Measurements from ENCODE around the gene ZNF607.
"Not testable (repeated sequence)": the region's sequence is repeated elsewhere in the genome, so short reads cannot be mapped to it uniquely, and the experiment has no call there.

The ZNF607 gene

DNA sequence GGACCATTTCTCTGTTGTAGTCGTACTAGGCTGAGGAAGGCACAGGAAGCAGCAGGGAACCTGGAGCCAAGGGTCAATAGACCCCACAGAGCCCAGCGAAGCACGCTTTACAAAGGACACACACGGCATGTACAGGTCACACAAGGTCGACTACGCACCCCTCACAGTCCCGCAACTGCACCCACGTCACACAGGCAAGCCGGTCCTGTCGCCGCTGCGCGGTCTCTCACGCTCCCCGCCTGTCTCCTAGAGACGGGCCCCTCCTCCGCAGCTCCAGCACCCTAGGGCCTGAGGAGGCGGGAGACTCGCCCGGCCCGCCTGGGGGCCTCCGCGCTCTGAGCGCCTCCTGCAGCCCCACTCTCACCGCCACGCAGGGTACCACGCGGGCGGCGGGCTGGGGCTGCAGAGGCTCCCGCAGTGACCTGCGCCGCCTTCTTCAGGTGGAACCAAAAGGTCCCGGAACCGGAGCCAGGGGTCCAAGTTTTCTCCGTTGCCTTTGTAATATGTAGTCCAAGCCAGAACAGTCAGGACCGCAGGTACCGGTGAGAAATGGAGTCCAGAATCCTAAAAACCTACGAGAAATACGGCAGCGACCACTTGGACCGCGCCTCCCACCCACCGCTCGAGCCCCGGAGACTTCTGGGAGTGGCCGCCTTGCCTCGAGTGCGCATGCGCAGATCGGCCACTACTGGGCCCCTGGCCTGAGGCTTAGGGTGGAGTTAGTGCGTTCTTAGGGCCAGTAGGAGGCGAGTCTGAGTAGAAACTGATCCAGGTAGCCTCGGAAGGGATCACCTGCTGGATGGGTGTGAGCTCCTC lies at the start of gene ZNF607:
Gene ZNF607 (minus strand): TSS at position 651 of the 816 bp plus-strand sequence. CDS start 8,143 bp downstream, outside the sequence.
- peak; percentile 51 for DNase-seq (ENCODE audit: low read depth, low spot score)

DNA sequence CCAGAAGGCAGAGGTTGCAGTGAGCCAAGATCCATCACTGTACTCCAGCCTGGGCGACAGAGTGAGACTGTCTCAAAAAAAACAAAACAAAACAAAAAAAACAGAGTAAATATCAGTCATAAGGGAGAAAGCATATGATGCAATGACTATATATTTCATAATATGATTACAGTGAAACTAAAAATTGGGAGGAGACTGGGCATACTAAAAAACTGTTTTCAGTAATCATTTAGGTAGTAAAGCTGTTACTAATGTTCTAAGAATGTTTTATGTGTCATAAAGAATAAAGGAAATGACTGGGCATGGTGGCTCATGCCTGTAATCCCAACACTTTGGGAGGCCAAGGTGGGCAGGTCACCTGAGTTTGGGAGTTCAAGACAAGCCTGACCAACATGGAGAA lies 43.9 kb upstream of the ZNF607 start:
- DNase-seq (ENCODE audit: low read depth, low spot score), result no peak

DNA sequence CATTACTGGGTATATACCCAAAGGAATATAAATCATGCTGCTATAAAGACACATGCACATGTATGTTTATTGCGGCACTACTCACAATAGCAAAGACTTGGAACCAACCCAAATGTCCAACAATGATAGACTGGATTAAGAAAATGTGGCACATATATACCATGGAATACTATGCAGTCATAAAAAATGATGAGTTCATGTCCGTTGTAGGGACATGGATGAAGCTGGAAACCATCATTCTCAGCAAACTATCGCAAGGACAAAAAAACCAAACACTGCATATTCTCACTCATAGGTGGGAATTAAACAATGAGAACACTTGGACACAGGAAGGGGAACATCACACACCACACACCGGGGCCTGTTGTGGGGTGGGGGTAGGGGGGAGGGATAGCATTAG lies 38.1 kb upstream of the ZNF607 start:
- not testable (repeated sequence) for DNase-seq (ENCODE audit: low read depth, low spot score)

- DNase-seq (ENCODE audit: low read depth, low spot score), result no peak
These were observed 18.8 kb upstream of the ZNF607 start for GRCh38 chr19:37738371-37738770.

DNA sequence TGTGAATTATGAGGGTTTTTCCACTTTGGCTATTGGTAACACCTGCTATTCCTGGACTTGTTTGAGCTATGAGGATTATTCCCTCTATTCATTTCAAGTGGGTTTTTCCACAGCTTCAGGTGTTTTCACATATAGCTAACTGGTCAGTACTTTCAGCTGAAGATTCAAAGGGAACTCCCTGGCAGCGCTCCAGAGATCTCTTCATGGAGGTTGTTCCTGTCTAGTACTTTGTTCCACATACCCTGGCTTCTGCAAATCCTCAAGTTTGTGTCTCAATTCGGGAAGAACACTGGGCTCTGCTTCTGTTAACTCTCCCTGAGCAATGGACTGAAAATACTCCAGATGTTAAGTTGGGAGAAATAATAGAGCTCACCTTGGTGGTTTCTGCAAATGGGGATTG lies 5.6 kb upstream of the ZNF607 start:
- DNase-seq (ENCODE audit: low read depth, low spot score), result no peak

- no peak for DNase-seq (ENCODE audit: low read depth, low spot score)
These were observed 335 bp upstream of the ZNF607 start for GRCh38 chr19:37719927-37720265.

DNA sequence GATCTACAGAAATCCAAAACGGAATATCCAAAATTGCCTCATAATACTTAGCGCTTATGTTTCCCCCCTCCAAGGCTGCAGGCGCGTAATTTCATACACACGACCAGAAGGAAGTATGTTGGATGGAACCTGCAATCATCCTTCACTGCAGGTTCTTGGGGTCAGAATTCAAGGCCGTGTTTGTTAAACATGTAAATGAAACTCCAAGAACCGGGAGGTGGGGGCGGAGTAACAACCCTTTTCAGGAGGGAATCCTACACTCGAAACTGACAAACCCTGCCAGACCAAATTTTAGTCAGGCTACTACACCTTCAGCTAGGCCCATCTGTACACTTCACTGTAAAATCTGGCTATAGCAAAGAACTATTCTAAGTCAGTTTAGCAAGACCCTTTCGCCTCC lies 1.3 kb downstream of the ZNF607 start:
- no peak for DNase-seq (ENCODE audit: low read depth, low spot score)

GRCh38 chr19:37716140-37716539 lies 3.4 kb downstream of the ZNF607 start:
- DNase-seq (ENCODE audit: low read depth, low spot score), result no peak

DNA sequence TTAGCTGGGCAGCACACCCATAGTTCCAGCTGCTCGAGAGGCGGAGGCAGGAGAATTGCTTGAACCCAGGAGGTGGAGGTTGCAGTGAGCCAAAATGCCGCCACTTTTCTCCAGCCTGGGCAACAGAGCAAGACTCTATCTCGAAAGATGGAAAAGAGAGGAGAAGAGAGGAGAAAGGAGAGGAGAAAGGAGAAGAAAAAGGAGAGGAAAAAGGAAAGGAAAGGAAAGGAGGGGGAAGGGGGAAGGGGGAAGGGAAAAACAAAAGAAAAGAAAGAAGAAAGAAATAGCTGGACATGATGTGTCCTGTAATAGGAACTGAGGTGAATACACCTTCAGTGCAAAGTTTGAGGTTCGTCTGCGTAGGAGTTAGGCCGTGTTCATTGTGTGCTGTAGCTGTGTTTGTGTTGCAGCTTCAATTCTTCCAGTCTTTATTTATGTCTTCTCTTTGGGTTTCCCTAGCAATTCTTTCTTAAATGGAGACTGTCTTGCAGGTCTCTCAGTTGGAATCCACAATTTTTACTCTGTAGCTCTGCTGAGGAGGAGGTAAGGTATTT lies 13.4 kb downstream of the ZNF607 start:
- no peak for DNase-seq (ENCODE audit: low read depth, low spot score)

DNA sequence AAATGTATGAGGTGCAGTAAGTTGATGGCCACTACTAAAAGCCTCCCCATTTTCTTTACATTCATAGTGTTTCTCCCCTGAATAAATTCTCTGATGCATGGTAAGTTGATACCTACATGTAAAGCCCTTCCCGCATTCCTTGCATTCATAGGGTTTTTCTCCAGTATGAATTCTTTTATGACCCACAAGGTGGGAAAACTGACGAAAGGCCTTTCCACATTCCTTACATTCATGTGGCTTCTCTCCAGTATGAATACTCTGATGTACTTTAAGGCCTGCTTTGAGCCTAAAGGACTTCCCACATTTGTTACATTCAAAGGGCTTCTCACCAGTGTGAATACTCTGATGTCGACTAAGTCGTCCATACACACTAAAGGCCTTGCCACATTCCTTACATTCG lies 20.5 kb downstream of the ZNF607 start:
- DNase-seq (ENCODE audit: low read depth, low spot score), result no peak

DNA sequence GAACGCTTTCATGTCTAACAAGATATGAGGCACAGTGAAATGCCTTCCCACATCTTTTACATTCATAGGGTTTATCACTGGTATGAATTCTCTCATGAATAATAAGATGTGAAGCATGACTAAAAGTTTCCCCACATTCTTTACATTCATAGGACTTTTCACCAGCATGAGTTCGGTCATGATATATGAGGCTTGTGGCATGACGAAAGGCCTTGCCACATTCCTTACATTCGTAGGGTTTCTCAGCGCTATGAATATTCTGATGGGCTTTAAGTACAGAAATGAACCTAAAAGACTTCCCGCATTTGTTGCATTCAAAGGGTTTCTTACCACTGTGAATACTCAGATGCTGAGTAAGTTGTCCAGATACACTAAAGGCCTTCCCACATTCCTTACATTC lies 21.3 kb downstream of the ZNF607 start:
- no peak for DNase-seq (ENCODE audit: low read depth, low spot score)

DNA sequence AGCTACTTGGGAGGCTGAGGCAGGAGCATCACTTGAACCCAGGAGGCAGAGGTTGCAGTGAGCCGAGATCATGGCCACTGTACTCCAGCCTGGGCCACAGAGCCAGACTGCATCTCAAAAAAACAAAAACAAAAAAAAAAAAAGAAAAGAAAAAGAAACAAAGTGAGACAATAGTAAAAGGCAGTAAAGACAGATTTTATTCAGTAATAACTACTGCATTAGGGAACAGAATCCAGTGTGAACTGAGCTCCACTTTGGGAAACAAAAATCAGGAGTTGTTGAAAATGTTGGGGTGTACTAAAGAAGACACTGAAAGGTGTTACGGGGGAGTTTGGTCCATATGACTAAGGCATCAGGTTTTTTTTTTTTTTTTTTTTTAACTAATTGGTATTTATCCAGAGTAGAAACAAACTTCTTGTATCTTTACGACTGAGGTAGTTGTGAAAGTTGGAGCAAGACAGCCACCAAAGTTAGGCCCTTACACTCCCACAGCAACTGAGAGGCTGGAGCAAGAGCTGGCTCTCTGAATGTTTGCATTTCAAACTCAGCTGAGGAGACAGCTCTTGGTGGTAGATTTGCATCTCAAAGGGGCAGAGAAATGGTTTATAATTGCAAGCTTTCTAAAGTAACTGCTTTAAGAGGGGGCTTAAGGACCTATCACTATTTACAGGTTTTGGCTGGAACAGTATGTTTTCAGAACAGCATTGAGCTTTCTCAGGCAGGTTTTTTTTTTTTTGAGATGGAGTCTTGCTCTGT lies 24.2 kb downstream of the ZNF607 start:
- no peak for DNase-seq (ENCODE audit: low read depth, low spot score)

DNA sequence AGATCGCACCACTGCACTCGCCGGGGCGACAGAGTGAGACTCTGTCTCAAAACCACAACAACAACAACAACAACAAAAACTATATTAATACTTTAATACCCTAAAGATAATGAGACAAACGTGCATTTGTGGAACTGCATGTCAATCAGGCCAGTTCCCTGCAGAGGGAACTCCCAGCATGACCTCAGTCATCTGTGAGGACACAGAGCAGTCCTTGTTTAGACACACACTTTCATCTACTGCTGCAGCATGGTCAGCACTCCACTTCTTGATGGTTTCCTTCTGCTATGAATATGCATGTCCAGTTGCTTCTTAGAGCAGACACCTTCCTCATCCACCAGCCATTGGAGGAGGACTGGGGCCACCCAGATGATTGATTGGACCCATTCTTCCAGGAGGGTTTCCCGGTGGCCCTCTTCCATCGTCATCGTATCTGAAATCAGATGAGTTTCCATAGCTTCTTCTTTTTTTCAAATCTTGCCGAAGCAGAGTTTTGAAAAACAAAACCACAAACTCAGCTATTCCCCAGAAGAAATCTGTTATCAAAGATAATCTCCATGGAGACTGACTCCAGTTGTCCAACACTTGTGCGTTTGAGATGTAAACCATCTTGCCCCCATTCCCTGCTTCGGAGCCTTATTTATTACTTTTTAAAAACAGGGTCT lies 26.5 kb downstream of the ZNF607 start:
- no peak for DNase-seq (ENCODE audit: low read depth, low spot score)

- peak; percentile 60 for DNase-seq (ENCODE audit: low read depth, low spot score)
These were observed 27.6 kb downstream of the ZNF607 start for GRCh38 chr19:37691881-37692504.

DNA sequence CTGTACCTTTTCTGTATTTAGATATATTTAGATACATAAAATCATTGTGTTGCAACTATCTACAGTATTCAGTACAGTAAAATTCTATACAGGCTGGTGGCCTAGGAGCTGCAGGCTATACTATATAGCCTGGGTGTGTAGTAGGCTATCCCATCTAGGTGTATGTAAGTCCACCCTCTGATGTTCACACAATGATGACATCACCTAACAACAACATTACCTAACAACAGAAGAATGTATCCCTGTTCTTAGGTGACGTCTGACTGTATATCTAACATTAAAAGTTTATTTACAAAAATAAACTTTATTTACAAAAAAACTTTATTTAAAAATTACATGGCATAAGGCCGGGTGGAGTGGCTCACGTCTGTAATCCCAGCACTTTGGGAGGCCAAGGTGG lies 36.0 kb downstream of the ZNF607 start:
- no peak for DNase-seq (ENCODE audit: low read depth, low spot score)

- DNase-seq (ENCODE audit: low read depth, low spot score), result no peak
These were observed 50.1 kb downstream of the ZNF607 start for GRCh38 chr19:37669450-37669914.

DNA sequence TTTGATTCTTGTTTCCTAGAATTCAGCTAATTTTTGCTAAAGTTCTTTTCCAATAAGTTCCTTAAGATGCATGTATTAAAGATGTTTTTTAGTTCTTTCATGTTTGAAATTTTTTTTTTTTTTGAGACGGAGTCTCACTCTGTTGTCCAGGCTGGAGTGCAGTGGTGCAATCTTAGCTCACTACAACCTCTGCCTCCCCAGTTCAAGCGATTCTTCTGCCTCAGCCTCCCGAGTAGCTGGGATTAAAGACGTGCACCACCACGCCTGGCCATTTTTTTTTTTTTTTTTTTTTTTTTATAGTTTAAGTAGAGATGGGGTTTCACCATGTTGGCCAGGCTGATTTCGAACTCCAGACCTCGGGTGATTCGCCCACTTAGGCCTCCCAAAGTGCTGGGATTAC lies 62.4 kb downstream of the ZNF607 start:
- DNase-seq (ENCODE audit: low read depth, low spot score), result not testable (repeated sequence)

- peak; percentile 64 for DNase-seq (ENCODE audit: low read depth, low spot score)
These were observed 63.7 kb downstream of the ZNF607 start for GRCh38 chr19:37655689-37656371.

GRCh38 chr19:37655301-37655688 lies 64.3 kb downstream of the ZNF607 start, which contains the start of gene ZFP30:
Gene ZFP30 (minus strand): TSS chr19:37655465. CDS start chr19:37647822, 7,643 bp downstream.
- DNase-seq (ENCODE audit: low read depth, low spot score), result peak; percentile 61

GRCh38 chr19:37654629-37655300 lies 64.8 kb downstream of the ZNF607 start:
- DNase-seq (ENCODE audit: low read depth, low spot score), result no peak
